HG03175 (cell line): ENCODE data around the gene DND1.
"Not testable (repeated sequence)": the region's sequence is repeated elsewhere in the genome, so short reads cannot be mapped to it uniquely, and the experiment has no call there.

Source experiments
- ATAC-seq: cut with Tn5 transposase; IDR thresholded peaks from one replicate; pipeline ENCODE4 v1.9.1; 2021; ENCODE audit warnings: mild to moderate bottlenecking, moderate library complexity; ENCODE audit not compliant: unreplicated experiment

The DND1 gene

GRCh38 chr5:140673187-140673976 is at the start of gene DND1:
Gene DND1 (minus strand): TSS chr5:140673576. CDS start chr5:140673542, 34 bp downstream.
- ATAC-seq, result no peak

- ATAC-seq, result not testable (repeated sequence)
Measured at GRCh38 chr5:140721395-140721794, 48.0 kb upstream of the DND1 start.

GRCh38 chr5:140720738-140721137 is 47.4 kb upstream of the DND1 start:
- not testable (repeated sequence) for ATAC-seq

GRCh38 chr5:140718266-140718592 is 44.9 kb upstream of the DND1 start:
- no peak for ATAC-seq

- not testable (repeated sequence) for ATAC-seq
Measured at GRCh38 chr5:140716238-140716637, 42.9 kb upstream of the DND1 start.

- no peak for ATAC-seq
Measured at GRCh38 chr5:140713562-140714094, 40.3 kb upstream of the DND1 start.

- ATAC-seq, result no peak
Measured at GRCh38 chr5:140711794-140712193, 38.4 kb upstream of the DND1 start.

- ATAC-seq, result peak; percentile 93
Measured at GRCh38 chr5:140710899-140711552, 37.6 kb upstream of the DND1 start.

GRCh38 chr5:140708787-140709186 is 35.4 kb upstream of the DND1 start:
- not testable (repeated sequence) for ATAC-seq

GRCh38 chr5:140707812-140708211 is 34.4 kb upstream of the DND1 start:
- no peak for ATAC-seq

- ATAC-seq, result peak; percentile 98
Measured at GRCh38 chr5:140700177-140701144, 27.1 kb upstream of the DND1 start, which contains the start of gene ZMAT2. Gene ZMAT2 (plus strand): TSS chr5:140700447. CDS start chr5:140700461, 14 bp downstream.

- no peak for ATAC-seq
Measured at GRCh38 chr5:140696891-140697492, 23.6 kb upstream of the DND1 start.

- no peak for ATAC-seq
Measured at GRCh38 chr5:140694276-140694675, 20.9 kb upstream of the DND1 start.

- peak; percentile 99 for ATAC-seq
Measured at GRCh38 chr5:140690941-140691924, 17.9 kb upstream of the DND1 start, which contains the start of the genes HARS1 and HARS2. Gene HARS1 (minus strand): TSS chr5:140691370. CDS start chr5:140691304, 66 bp downstream. Gene HARS2 (plus strand): TSS chr5:140691455. CDS start chr5:140691649, 194 bp downstream.

GRCh38 chr5:140690376-140690932 is 17.1 kb upstream of the DND1 start:
- no peak for ATAC-seq

- no peak for ATAC-seq
Measured at GRCh38 chr5:140678993-140679392, 5.6 kb upstream of the DND1 start.

- peak; percentile 53 for ATAC-seq
Measured at GRCh38 chr5:140677947-140678346, 4.6 kb upstream of the DND1 start.

- ATAC-seq, result no peak
Measured at GRCh38 chr5:140674629-140675028, 1.3 kb upstream of the DND1 start.

GRCh38 chr5:140674211-140674610 is 835 bp upstream of the DND1 start:
- no peak for ATAC-seq
